GM19239 (cell line): ENCODE data around the gene CTAGE4.
"Not testable (repeated sequence)": the region's sequence is repeated elsewhere in the genome, so short reads cannot be mapped to it uniquely, and the experiment has no call there.

ENCODE experiments used
- DNase-seq: peaks from one replicate; pipeline ENCODE4 v3.0.0; 2011; ENCODE audit warnings: low spot score; ENCODE audit not compliant: insufficient read length
- FAIRE-seq: peaks from 2 replicates; lab custom pipeline; 2011; peaks lifted over from hg19 to GRCh38; lab: Jason Lieb, UNC

Gene CTAGE4, protein sequence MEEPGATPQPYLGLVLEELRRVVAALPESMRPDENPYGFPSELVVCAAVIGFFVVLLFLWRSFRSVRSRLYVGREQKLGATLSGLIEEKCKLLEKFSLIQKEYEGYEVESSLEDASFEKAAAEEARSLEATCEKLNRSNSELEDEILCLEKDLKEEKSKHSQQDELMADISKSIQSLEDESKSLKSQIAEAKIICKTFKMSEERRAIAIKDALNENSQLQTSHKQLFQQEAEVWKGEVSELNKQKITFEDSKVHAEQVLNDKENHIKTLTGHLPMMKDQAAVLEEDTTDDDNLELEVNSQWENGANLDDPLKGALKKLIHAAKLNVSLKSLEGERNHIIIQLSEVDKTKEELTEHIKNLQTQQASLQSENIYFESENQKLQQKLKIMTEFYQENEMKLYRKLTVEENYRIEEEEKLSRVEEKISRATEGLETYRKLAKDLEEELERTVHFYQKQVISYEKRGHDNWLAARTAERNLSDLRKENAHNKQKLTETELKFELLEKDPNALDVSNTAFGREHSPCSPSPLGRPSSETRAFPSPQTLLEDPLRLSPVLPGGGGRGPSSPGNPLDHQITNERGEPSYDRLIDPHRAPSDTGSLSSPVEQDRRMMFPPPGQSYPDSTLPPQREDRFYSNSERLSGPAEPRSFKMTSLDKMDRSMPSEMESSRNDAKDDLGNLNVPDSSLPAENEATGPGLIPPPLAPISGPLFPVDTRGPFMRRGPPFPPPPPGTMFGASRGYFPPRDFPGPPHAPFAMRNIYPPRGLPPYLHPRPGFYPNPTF

DNA sequence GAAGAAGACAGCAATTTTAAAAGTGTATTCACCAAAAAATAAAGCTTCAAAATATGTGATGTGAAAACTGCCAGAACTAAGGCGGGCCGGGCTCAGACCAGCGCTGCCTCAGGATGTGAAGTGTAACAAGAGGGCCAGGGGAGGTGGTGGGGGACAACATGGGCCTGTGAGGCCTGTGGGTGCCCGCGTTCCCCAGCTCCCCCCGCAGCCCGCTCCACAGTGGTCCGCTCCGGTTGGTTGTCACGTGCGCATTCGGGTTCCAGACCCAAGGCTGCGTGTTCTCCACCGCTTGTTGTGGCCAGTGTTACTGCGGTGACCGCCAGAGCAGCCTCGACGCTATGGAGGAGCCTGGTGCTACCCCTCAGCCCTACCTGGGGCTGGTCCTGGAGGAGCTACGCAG, at the start of gene CTAGE4:
TSS of gene CTAGE4 (plus strand) at position 301 of the 400 bp plus-strand sequence. CDS start at position 339, 38 bp downstream.
- FAIRE-seq, DNase-seq: not testable (repeated sequence)

DNA sequence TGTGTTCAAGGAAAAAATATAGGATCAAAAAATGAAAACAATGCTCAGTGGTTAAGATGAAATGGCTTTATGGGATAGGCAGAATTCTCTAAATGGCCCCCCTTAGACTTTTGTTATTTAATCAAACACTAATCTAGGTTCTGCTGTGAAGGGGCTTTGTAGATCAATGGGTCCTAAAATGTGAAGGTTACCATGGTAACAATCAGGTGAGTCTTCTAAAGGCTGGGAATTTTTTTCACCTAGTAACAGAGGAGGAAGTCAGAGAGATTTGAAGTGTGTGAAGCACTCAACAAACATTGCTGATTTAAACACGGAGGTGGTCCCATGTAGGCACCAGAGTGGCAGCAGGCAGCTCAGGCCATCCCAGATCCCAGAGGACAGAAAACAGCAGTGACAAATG, 49.1 kb upstream of the CTAGE4 start:
- FAIRE-seq = no peak

DNA sequence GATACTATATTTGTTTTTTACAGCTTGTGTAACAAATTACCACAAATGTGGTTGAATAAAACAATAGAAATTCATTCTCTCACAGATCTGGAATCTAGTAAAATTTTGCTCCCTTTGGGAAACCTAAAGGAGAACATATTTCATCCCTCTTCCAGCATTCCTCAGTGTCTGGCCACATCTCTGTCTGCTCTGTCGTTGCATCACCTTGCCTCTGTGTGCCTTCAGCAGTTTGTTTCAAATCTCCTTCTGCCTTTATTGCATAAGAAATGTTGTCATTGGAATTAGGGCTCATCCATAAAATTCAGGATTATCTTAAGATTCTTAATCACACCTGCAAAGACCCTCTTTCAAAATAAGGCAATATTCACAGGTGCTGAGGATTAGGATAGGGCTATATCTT, 45.8 kb upstream of the CTAGE4 start:
- FAIRE-seq (no peak), DNase-seq (no peak)

More for the DNA sequence above, 49.1 kb upstream of the CTAGE4 start:
- DNase-seq = no peak

DNA sequence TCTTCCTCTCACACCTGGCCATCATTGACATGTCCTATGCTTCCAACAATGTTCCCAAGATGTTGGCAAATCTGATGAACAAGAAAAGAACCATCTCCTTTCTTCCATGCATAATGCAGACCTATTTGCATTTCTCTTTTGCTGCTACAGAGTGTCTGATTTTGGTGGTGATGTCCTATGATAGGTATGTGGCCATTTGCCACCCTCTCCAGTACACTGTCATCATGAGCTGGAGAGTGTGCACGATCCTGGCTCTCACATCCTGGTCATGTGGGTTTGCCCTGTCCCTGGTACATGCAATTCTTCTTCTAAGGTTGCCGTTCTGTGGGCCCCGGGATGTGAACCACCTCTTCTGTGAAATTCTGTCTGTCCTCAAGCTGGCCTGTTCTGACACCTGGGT, 41.1 kb upstream of the CTAGE4 start:
- DNase-seq = no peak
- no peak for FAIRE-seq

DNA sequence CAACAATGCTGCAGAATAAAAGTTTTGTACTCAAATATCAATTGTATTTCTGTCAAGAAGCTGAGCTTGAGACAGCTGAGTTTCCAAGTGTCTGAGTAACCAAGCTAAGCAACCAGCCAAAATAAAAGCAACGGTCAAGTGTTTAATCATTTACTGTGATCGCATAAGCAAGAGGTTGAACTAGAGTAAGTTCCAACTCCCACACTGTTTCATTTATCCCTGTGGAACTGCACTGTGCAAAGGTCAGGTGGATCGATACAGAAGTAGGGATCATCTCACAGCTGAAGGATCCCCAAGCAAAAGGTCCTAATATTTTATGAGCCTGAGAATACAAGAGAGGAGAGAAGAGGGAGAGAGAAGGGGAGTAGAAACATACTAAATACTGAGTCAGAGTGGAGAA, 38.8 kb upstream of the CTAGE4 start:
- FAIRE-seq (no peak), DNase-seq (no peak)

DNA sequence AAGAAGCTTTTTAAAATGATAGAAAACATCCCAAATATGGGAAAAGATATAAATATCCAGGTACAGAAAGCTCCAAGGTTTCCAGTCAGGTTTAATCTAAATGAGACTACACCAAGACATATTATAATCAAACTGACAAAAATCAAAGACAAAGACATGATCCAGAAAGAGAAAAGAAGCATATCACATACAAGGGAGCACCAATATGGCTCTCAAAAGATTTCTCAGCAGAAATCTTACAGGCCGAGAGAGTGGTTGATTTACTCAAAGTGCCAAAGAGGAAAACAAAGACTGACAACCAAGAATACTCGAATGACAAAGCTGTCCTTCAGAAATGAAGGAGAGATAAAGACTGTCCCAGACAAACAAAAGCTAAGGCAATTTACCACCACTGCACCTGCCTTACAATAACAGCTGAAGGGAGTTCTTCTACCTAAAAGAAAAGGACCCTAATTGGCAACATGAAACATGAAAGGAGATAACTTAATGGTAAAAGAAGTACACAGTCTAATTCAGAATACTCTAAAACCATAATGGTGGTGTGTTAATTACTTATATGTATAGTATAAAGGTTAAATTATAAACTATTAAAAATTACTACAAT, 34.9 kb upstream of the CTAGE4 start:
- DNase-seq = no peak
- no peak for FAIRE-seq

DNA sequence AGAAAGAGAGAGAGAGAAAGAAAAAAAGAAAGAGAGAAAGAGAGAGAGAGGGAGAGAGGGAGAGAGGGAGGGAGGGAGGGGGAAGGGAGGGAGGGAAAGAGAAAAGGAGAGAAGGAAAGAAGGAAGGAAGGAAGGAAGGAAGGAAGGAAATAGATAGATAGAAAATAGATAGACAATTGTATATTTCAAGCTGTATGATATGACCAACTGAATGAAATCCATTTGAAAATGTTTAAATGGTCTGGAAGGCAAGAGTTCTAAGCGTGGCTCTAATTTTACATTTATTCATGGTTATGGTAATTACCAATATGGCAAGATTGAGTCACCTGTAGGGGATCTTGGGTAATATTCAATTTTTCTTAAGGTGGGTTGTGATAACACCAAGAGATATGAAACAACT, 24.4 kb upstream of the CTAGE4 start:
- DNase-seq = no peak
- FAIRE-seq = no peak

DNA sequence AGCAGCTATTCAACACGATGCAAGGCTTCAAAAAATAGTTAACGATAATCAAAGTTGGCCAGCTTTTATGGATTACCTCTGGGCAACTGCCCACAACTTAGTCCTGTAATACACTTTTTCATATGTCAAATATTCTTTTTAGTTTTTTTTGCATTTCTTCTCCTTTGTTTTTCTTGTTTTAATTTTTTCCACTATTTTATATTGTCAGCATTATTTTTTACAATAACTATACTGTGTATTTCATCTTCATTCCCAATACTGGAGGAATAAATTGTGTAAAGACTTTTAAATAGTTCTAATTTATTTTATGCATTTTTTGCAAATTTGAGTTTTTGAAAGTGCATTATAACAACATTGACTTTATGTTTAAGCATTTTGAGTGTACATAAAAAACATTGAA, 18.5 kb upstream of the CTAGE4 start:
- FAIRE-seq = no peak
- no peak for DNase-seq

DNA sequence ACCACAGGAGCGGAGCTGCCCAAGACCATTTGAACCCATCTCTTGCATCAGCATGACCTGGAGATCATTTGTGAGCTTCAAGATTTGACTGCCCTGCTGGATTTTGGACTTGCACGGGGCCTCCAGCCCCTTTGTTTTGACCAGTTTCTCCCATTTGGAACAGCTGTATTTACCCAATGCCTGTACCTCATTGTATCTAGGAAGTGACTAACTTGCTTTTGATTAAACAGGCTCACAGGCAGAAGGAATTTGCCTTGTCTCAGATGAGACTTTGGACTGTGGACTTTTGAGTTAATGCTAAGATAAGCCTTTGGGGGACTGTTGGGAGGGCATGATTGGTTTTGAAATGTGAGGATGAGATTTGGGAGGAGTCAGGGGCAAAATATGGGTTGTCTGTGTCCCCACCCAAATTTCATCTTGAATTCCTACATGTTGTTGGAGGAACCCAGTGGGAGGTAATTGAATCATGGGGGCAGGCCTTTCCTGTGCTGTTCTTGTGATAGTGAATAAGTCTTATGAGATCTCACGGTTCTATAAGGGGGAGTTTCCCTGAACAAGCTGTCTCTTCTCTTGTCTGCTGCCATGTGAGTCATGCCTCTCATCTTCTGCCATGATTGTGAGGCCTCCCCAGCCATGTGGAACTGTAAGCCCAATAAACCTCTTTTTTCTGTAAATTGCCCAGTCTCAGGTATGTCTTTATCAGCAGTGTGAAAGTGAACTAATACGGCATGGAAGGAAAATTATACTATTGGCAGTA, 11.5 kb upstream of the CTAGE4 start:
- FAIRE-seq, DNase-seq: not testable (repeated sequence)

DNA sequence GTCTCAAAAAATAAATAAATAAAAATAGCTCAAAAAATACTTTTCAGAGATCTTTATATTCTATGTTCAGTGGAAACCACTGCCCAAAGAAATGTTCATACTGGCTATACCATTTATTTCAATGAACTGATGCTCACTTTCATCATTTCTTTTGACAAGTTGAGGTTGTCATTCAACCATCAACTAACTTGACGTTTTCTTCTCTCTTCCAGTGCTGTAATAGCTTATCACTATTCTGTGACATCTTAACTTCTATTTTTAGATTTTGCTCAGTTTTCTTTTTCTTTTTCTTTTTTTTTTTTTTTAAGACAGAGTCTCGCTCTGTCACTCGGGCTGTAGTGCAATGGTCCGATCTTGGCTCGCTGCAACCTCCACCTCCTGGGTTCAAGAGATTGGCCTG, 8.7 kb upstream of the CTAGE4 start:
- DNase-seq (no peak), FAIRE-seq (no peak)

DNA sequence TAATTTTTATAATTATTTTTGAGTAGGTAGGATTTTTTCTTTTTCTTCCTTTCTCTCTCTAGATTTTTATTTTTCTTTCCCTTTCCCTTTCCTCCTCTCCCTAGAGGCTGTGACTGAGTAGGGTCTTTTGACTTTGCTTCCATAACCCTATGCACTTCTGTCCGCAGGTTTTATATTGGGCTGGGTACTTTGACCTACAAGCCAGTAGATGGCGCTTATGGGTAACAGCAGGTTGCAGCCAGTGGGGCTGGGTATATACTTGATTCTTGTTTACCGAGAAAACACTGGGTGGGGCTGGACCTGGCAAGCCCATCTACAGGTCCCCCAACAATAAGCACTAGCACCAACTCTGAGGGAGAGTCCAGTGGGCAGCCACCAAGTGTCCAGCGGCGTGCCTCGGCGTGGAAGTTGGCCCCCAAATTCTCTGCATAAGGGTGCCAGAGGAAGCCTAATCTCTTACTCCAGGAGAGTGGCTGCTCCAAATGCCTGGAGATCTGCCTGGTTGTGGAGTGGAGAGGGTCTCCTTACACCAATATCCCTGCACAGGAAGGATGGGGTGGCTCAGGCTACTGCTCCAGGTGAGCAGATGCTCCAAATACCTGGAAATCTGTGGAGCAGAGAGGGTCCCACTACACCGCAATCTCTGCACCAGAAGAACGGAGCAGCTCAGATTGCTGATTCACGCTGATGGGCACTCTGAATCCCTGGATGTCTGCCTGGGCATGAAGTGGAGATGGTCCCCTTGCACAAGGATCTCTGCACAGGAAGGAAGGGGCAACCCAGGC, 4.7 kb upstream of the CTAGE4 start:
- not testable (repeated sequence) for DNase-seq
- FAIRE-seq = peak; percentile 61

DNA sequence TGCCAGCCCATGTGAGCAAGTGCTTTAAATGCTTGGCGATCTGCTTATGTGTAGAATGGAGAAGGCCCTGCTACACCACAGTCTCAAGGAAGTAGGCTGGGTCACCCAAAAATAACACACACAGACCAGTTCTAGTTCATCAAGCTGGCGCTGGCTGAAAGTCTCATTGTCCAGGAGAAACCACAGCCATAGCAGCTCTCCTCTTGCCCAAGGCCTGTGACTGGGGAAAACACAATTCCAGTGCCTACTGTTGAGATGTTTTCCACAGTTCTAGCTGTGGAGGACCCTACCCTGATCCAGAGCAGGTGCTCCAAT, 4.1 kb upstream of the CTAGE4 start:
- FAIRE-seq, DNase-seq: not testable (repeated sequence)

DNA sequence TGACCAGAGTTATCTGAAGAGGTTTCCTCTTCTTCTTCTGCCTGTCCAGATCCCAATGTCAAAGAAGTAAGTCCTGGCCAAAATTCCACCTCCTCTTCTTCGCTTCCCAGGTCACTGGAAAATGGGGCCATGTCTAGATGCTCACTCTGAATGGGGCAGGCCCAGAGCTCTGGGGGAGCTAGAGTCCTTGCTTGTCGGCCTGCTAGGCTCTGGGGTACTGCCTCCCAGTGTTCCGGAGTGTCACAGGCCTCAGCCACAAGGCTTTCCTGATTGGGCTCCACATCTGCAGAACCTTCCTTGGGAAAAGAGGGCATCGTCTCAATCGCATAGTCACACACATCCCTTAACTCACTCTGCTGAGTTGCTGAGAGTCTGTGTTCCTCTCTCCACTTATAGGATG, 4.6 kb downstream of the CTAGE4 start:
- FAIRE-seq, DNase-seq: not testable (repeated sequence)

DNA sequence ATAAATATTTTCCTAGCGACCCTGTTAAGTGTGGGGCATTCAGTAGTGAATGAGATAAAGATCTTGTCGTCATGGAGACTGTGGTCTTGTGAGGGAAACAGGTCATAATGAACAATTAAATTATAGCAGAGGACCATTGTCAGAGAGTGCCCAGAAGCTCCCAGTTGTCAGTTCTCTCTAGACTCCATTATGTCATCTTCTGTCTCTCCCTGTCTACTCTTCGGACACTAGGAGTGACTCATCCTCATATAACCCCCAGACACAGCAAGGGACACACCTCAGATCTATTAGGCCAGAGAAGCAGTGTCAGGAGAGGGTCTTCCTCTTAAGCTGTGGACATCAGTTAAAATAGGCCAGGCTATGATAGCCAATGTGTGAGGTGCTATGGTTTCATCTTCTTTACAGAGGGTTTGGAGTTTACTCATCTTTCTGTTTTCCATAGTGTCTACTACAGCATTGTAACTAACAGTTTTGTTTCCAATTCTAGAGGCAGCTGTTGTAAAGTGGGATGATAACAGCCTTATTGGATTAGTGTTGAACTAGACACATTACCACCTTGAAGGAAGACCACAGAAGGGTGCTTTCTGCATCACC, 5.4 kb downstream of the CTAGE4 start:
- not testable (repeated sequence) for FAIRE-seq, DNase-seq

DNA sequence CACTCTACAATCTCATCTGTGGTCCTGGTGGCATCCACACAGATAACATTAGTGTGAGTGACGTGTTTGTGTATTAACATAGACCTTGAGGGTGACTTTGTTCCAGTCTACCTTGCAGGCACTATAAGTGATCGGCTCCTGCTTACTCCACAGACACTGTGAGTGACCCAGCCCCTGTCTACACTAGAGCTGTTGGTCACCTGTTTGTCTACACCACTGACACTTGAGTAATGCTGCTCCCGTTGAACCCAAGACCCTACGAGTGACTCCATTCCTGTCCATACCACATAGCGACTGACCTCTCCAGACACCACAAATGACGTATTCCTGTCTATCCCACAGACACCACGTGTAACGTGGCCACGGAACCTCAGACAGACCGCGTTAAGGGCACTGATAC, 10.5 kb downstream of the CTAGE4 start:
- DNase-seq, FAIRE-seq: not testable (repeated sequence)

DNA sequence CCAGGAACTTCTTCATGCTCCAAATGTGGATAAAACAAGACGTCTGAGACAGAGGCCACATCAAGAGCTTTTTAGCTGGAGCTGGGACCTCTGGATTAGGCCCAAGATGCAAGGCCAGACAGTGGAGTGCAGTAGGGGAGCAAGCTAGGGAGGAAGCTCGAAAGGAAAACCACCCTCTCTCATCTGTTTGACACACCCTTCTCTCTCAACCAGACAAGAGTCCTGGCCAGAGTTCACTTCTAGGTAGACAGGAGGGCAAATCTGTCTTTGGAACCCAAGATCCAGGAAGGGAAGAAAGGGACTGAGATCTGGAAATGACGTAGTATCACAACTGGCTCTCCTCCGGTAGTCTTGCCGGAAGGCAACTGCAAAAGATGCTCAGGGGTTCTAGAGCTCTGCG, 11.2 kb downstream of the CTAGE4 start:
- FAIRE-seq, DNase-seq: not testable (repeated sequence)

DNA sequence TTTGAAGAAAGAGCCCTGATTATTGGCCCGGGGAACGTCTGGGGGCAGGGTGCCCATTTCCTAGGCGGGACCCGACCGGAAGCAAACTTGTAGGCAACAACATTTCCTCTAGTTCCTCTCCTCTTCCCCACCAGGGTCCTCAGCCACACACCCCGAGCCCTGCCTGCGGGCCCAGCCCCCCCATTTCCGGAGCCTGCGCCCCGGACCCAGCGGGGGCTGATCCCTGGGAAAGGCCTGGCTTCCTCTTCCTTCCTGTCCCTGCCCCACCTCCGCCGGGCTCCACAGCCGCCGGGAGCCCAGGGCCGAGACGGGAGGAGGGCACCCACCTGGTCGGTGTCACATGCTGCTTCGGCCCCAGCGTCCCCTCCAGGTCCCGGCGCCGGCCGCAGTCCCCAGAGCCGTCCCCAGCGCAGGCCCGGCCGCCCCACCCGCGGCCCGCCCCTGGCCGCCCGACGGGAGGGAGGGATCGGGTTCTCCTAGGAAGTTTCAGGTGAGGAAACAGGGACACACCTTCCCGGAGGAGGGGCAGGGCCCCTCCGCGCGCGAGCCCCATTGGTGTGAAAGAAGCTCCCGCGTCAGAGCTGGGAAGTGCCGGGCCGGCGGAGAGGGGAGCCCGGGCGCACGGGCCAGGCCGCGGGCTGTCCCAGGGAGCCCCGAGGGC, 12.1 kb downstream of the CTAGE4 start, which contains the start of gene ARHGEF35:
TSS of gene ARHGEF35 (minus strand) at position 622 of the 661 bp plus-strand sequence. CDS start 7,450 bp downstream, outside the sequence.
- not testable (repeated sequence) for DNase-seq, FAIRE-seq

DNA sequence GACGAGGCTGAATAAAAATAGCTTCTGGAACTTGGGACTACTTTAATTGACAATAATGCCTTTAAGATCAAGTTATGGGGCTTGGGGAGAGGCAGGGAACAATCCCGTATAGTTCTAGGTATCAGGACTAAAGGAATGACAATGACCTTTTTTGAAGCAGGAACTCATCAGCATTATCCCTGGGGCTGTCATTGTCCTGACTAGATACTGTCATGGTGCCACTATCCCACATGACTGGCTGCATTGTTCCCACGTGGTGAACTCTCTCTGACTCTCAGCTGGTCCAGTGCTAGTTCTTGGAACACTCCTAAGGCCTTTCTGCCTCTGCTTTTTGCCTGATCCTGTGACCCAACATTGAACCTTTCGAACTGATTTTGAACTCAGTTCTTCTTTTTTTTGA, 15.7 kb downstream of the CTAGE4 start:
- FAIRE-seq, DNase-seq: not testable (repeated sequence)
